ENCODE data around the gene DACT2.

DACT2 gene

DNA sequence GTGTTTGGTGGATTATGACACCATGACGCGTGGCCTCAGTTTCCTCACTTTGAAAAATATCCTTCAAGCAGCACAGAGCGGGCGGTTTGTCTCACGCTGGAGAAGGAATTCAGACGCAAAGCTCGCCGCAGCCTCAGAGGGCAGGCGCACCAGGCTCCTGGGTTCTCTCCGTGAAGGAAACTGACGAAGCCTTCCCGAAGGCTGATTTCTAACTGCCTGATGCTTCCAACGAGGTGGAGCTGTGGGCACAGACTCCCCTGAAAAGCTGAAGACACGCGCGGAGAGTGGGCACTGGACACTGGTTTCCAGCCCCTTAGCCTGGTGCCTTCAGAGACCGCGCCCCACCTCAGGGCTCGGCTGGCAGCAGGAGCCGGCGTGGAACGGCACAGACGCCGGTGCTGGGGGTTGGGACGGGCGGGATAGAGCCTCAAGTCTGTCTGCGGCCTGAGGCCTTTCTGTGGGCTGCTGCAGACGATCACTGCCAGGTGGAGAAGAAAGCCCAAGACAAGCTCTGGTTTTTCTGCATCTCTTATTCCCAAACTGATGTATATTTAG is 56.1 kb downstream of the DACT2 start:
- no peak for DNase-seq

DNA sequence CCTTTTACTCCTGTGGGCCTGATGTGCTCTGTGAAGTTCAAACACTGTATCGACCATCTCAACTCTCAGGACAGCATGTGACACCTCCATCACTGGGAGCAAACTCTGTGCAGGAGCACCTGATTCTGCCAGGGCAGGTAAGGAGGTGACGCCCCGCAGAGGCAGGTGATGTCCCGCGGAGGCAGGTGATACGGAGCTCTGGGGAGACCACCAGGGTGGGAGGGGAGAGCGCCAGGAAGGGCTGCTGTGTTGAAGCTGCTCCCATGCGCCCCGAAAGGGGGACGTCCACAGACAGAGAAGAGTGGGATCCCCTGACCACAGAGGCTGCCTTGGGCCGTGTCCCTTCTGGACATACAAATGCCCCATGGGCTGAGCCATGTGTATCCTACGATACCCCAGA is 58.3 kb downstream of the DACT2 start:
- DNase-seq = no peak

DNA sequence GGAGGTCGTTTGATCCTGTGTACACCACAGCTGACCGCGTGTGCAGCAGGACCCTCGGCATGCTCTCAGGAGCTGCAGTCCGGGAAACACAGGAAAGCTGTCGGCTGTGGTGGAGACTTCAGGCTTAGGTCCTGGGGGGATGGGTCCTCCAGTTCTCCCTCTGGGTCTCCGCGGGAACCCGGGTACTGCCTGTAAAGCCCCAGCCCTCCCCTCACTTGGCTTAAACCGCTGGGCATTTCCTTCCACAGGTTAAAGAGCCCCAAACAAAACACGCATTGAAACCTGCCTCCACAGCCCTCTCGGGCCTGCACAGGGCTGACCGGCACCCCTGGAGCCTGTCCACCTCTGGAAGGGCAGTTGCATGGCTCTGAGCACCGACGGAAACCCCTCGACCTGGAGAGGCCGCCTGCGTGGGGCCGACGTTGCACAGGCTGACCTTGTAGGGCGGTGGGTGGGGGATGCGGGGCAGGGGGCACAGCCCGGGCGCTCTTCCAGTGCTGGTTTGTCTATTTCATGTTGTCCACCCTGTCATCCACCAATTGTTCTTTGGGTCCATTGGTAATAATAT is 59.1 kb downstream of the DACT2 start:
- DNase-seq = no peak

DNA sequence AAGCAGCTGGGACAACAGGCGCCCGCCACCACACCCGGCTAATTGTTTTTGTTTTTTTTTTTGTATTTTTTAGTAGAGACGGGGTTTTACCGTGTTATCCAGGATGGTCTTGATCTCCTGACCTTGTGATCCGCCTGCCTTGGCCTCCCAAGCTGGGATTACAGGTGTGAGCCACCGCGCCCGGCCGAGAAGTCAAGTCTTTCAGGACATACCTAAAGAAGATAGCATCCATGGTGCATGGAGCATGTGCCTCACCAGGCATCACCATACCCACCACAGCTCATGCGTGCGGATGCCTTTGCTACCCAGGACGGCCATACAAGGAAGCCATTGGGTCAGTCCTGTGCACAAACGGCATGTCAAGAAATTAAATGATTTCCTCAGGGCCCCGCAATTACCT is 60.8 kb downstream of the DACT2 start:
- no peak for DNase-seq

DNA sequence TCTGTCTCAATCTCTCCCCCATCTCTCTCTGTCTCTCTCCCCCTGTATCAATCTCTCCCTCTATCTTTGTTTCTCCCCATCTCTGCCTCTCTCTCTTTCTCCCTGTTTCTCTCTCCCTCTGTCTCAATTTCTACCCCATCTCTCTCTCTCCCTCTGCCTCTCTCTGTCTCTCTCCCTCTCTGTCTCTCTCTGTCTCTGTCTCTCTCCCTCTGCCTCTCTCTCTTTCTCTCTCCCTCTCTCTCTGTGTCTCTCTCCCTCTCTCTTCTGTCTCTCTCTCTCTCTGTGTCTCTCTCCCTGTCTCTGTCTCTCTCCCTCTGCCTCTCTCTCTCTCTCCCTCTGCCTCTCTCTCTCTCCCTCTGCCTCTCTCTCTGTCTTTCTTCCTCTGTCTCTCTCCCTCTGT is 62.6 kb downstream of the DACT2 start:
- DNase-seq = no peak
